Activated effector memory CD4-positive, alpha-beta T cell treated with anti-CD3 and anti-CD28 coated beads, Interleukin-2, amount 50 U/mL, for 16 hours (primary cell): Measurements from ENCODE around the gene TNFSF15.

Experiments used
- DNase-seq: peaks from one replicate; pipeline ENCODE4 v3.0.0-alpha.2; 2020

The TNFSF15 gene

DNA sequence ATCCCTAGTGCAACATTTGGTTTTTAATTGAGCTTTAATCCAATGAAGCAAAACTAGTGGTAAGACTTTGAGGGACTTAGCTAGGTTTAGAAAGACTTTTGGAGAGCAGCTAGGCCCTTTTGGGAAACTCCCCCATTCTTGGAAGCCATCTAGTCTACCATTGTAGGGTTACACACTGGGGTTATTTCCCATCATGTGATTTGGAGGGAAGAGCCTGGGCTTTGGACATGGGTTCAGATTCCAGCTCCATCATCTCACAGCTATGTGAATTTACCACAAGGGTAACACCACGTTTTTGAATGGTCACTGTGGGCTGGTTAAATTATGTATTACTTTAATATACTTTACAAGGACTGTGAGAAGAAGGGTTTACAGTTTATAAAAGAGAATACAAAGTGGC, 18.3 kb upstream of the TNFSF15 start:
- no peak for DNase-seq

DNA sequence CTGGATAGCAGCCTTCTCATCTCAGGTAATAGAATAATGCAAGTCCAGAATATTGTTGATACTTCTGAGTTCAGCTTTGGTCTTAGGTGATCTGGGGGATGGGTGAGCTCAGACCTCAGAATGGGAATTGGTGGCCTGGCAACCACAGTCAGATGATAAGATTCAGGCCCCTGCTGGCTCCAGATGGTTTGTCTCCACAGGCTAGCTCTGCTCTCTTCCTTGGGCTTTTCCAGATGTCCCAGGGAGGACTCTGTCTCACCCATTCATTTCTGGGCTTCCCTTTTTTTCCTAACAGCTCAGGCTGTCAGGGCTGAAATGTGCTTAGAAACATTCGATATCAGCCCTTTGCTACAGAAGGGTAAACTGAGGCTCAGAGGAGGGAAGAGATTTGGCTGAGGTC, 17.6 kb upstream of the TNFSF15 start:
- no peak for DNase-seq

DNA sequence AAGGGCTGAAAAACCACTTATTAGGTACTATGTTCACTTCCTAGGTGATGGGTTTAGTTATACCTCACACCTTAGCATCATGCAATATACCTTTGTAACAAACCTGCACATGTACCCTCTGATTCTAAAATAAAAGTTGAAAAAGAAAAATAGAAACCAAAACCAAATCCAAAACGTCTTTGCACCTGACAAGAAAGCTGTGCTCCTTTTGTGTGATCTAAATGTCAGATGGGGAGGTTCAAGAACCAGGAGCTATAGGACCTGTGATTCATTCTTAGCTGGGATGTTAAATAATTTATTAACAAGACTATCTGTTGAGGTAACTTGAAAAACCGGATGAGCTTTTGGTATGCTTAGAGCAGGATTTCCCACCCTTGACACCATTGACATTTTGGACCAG, 16.9 kb upstream of the TNFSF15 start:
- no peak for DNase-seq

DNA sequence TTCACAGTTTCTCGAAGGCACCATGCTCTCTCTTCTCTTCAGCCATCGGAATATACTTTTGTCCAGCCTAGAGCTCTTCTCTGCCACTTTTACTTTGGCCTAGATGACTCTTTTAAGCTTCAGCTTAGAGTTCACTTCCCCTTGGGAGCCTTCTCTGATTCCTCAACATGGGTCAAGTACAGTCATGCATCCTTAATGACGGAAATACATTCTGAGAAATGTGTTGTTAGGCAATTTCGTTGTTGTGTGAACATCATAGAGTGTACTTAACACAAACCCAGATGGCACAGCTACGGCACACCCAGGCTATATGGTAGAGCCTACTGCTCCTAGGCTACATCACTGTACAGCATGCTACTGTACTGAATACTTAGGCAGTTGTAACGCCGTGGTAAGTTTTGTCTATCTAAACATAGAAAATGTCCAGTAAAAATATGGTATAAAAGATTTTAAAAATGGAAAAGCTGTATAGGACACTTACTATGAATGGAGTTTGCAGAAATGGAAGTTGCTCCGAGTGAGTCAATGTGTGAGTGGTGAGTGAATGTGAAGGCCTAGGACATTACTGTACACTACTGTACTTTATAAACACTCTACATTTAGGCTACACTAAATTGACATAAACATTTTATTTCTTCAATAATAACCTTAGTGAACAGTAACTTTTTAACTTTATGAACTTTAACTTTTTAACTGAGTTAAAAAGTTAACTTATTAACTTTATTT, 15.1 kb upstream of the TNFSF15 start:
- DNase-seq = no peak

DNA sequence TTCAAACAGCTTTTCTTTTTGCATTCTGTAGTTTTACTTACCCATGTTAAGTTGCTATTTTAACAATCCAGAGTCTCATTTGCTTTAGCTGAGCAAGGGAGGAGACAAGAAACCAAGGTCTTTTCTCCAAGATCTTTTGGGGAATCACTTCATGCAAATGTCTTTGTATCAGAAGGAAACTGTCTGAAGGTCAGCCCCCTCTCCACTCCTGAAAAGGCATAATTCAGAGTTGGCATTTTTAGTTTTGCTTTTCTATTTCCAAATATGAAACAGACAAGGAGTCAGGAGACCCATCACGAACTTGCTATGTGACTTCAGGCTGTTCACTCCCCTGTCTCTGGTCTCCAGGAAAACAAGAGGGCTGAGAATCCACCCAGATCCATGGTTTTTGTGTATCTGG, 12.3 kb upstream of the TNFSF15 start:
- DNase-seq = no peak

DNA sequence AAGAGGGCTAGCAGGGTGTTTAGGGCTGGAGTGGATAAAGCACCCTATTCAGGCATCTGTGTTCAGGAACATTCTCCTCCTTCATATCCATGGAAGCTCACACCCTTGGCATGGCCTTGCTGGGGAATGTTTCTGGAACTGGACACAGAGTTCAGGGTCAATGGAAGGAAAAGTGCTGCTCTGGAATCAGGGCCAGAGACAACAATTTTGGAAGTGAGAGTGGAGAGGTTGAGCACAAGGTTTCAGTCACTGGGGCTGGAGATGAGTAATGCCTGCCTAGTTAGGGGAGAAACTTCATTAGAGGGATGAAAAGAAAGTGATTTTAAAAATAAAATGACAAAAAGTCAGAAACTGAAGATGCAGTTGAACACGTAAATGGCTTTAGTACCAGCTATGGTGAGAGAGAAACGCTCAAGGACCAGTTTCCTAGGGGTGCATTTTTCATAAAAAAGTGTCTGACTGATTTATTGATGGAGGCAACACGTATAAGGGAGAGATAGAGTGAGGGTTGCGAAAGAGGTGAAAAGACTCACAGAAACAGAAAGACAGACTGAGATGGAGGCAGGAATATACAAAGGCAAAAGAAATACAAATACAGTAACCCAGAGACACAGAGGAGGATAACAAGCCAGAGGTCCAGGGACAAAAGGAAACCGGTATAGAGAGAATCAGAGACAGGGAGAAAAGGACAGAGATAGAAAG, 8.0 kb upstream of the TNFSF15 start:
- DNase-seq = no peak

DNA sequence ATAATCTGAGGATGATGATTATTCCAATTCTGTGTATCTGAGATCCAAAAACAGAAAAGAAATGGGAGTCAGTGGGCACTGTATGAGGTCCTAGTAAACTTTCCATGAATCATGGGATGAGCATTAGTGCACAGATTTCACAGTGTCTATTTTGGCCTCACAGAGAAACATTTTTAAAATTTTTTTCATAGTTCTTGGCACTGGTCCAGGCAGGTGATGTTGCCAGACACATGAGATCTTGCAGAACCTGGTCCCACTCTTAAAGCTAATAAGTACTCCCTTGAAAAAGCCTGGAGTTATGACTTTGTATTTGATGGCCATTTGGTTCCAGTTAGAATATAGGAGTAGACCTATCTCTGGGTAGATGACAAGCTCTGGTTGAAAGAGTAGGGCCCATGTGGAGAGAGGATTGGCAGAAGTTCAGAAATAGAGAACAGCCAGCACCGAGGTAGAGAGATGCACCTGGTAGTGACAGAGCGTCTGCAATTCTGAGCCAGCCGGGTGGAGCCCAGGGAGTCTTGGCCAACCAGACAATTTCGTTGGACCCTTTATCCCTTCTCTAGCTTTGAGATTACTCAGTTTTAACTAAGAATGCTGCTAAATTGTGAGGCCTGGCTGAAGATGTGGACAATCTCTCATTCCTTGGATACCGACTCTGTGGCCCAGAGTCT, 6.3 kb upstream of the TNFSF15 start:
- DNase-seq = no peak

DNA sequence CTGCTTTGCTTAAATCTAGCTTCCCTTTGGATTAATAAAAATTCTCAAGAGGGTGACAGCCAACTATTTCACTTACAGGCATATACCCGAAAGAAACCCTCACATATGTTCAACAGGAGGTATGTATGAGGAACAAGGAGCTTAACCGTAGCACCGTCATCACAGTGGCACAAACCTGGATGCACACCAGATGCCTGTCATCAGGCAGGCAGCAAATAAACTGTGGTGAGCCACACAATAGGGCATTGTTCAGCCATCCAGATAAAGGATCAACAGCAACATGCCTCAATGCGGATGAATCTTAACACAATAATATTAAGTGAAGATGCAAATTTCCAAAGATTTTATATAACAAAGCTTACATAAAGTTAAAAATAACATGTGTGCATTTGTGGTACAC, 5.5 kb upstream of the TNFSF15 start:
- DNase-seq = no peak

DNA sequence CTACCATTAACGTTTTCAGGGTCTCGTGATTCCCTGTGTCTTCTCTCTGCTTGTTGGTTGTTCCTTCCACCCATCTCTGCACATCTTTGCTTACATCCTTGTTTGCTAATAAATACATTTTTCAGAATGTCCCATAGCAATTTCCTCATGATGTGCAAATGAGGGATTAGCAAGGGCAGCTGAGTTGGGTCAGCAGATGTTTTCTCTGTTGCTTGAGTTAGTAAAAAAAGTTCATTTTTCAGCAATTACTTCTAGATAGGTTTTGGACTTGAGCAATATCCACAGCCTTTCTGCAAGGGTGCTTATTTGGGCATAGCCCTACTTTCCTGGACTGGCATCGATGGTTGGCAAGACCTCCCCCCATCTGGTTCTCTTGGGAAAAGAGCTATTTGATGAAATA, 4.8 kb upstream of the TNFSF15 start:
- DNase-seq = no peak

DNA sequence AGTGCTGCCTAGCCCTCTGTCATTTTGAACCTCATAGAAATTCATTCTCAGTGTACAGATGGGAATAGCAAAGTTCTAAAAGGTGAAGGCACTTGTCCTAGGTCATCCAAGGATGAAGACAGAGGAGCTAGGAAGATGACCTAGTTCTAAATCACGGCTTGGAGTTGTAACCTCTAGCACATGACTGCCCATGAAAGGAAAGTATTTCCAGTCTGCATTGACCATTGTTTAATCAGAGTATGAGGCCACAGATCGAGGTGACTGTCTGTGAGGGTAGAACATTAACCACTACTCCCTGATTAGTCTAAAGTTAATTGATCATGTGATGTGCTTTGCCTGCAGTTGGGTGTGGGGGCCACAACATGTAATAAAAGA, 674 bp upstream of the TNFSF15 start:
- no peak for DNase-seq

DNA sequence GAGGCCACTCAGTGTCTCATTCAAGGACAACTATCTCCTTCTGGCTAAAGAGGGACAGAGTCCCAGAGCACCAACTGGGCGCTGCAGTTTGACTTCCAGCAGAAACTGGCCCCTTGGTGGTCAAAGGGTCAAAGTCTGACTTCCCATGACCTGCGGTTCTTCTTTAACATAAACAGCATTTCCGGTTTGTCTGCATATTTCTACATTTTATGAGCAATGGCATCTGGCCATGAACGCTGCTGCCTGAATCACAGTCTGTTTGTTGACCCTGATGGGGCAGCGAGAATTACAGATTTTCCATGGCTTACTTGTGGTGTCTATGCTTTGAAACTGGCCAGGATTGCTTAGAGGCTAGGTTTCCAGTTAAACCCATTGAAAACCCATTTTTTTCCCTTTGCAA, 1.3 kb downstream of the TNFSF15 start:
- DNase-seq = no peak

DNA sequence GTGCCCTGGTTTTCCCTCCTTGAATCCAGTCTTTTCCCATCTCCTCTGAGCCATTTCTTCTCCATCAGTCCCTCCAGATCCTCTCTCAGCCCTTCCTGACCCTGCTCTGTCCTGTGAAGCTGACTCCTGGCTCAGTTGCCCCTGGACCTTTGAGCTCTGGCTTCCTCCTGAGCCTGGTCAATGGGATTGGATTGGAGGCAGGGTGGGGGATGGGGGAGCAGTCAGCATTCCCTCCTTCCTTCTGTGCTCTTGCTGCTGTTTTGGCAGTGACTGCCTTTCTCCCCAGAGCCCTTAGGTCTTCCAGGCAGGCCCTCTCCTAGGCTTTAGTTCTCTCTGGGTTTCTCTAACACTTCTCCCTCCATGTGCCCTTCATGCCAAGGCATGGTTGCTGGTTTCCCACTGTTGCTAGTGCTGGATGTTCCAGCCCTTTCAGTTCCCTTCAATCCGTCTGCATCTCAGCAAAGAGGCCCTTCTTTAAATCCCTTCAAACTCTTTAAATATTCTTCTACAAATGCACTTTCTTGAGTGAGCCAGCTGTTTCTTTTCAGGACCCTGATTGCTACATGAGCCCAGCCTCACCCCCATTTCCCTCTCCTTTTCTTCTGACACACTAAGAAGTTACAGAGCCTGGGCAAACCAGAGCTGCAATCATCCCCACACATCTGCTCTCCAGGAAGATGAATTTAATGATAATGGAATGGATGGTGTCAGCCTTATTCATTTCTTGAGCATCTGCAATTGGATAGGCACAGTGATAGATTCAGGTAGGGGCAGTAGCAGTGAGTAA, 2.2 kb downstream of the TNFSF15 start:
- no peak for DNase-seq

DNA sequence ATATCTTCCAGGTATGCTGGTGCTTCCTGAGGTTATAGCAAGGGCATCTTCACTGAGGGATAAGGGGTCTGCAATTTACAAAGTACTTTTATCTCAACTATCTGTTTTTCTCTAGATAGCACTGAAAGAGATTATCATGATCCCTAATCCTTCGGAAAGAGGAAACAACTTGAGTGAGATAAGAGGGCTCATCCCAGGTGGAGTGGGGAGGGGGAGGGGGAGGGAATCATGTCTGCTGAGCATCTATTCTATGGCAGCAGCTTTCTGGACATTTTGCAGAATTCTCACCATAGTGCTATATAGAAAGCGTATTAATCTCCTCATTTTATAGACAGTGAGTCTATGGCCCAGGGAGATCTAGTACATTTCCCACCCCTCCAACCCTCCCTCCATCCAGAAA, 5.9 kb downstream of the TNFSF15 start:
- DNase-seq = no peak

DNA sequence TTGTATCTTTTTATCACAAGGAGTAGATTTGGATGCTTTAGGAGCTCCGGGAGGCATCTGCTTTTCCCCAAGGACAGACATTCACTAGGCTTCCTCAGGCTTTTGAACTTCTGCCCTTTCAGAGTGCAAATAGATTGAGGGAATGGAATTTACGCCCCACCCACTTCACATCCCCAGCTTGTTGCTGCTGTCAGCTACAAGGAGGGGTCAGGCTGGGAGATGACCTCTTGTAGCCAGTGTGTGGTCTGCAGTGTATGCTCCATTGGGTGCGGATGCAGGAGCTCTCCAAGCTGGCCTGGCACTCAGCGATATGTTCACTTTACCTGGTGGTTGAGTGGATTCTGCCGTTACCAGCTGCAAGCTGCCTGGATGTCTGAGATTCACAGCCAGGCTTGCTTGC, 6.4 kb downstream of the TNFSF15 start:
- DNase-seq = no peak

DNA sequence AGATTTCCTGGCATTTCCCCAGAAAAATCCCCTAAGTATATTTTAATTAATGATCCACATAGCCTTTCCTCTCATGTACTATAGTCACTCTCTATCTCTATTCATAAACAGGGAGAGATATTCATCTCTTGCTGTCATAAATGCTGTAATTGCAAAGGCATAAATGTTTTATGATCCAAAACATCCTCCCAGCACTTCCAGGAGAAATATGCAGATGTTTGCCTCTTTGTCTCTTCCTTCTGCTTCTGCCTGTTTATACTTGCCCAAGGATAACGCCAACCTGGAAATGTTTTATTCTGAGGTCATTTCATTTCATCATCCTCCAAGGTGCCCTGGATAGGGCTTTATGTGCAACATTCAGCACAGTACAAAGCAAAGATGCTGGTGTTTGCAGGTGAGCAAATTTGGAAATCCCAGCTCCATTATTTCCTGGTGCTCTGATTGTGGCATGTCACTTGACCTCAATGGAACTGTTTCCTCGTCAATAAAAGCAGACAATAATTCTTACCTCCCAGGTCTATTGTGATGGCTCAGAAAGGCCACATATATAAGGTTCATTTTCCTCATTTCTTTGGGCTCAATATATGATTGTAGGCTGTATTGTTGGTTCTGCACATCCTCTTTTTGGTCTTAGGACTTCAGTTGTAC, 6.9 kb downstream of the TNFSF15 start:
- no peak for DNase-seq

DNA sequence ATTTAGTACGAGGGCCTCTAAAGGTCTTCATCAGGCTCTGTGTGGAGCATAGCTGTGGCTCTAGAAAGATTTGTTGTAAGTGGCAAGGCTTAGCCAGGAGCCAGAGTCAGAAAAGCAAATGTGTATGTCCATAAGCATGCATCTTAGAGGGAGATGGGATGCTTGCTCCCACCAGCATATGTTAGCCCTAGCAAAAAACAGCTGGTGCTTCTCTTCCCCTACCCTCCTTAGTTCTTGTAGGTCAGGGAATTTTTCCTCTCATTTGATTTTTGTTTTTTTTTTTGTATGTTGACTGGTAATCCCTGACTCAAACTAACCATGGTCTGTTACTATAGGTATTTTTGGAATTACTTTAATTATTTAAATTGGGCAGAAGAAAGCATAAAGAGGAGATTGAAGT, 7.7 kb downstream of the TNFSF15 start:
- no peak for DNase-seq

DNA sequence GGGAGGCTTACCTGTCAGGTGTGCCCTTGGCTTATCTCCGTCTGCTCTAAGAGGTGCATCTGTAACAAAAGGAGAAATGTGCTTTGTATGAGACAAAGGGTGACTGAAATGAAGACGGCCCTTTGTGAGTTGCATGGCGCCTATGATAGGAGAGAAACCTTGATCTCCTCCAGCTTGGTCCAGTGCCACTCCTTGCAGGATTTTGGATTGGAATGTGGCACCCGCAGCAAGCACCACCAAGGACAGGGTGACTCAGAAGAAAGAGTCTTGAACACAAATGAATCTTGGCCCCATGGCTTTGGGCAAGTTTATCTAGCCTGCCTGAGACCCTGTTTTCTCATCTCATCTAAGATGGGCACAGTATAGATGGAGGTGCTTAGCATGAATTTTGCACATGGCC, 13.4 kb downstream of the TNFSF15 start:
- no peak for DNase-seq

DNA sequence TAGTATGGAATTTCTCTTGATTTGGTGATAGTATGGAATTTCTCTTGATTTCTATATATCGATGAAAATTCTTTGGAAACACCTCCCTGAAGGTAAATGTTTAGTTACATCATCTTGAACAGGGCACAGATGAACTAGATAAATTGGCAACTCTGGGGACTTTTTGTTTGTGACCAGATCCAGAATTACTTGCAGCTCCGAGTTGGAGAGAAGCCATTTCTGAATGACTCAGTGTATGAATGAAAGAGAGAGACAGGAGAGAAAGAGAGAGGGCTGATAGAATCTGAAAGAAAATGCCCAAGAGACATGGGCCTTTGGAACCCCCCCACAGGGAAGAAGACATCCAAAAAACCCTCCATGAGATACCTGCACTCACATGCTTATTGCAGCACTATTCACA, 14.1 kb downstream of the TNFSF15 start:
- DNase-seq = no peak

DNA sequence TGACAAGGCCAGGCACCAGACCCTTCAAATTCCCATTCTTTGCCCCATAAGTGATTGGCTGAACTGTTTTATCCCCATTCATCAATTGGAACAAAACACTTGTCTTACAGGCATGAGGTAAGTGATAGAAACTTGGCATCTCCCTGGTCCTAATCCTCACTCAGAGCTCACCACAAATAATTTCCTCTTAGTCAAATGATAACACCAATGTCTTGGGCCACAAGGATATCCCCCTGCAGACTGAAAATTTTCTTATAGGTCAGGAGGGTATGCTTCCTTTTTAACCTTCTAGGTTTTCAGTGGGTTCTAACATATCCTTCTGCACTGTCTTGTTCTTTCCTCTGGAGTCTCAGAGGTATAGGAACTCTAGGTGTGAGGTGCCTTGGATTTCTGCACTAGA, 14.5 kb downstream of the TNFSF15 start:
- no peak for DNase-seq

DNA sequence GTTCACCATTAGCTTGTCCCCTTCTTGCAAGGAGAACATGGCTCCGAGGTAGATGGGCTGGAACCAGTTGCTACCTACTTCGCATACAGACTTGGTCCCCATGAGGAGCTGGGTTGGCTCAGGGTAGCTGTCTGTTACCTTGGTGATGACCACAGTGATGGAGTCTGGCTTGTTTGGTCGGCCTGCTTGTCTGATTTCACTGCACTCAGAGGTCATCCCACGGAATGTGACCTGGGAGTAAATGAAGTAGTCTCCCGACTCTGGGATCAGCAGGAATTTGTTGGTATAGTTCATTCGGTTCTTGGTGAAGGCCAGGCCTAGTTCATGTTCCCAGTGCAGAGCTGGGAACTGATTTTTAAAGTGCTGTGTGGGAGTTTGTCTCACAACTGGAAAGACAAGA, 15.3 kb downstream of the TNFSF15 start:
- DNase-seq = no peak

DNA sequence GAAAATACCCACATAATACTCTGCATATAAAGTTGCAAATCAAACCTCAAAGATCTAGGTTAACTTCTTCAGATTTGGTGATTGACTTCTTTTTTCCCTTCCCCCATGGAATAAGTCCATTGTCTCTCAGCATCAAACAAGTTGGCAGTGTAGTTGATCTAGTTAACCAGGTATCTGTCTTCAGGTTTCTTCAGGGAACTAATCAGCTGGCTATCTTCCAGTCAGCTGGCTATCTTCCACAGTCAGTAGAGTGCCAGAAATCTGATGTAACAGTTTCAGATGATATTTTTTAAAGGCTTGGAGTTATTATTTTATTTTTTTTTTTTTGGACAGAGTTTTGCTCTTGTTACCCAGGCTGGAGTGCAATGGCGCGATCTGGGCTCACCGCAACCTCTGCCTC, 16.8 kb downstream of the TNFSF15 start:
- no peak for DNase-seq

DNA sequence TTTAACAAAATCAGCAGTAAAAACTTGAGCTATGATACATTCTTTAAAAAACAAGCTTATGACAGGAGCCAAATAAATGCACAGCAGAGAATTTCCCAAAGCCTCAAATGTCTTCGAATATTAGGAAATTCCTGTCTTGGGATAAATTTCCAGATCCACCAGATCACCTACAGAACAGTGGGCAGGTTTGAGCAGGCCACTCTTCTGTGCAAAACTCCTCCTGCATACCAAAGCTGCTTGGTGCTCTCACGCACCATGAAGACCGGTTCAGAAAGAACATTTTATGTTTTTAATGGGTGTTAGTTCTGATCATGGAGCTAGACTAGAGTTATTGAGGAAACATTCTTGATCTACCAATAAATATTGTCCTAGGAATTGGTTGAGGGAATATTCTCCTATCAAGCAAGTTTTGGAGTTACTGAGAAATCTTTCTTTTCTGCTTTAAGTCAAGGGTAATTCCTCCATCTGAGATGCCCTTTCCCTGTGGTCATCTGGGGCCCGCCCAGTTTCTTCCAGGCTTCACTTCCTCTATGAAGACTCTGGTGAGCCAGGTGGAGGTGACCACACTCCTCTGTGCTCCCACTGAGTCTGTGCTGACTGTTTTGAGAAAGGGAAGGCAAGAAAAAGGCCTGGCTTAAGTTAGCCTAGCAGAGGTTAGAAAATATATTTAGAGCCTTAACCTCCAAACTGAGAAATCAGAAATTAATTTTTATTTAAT, 17.9 kb downstream of the TNFSF15 start:
- no peak for DNase-seq
